ENCODE measurements around the gene GARIN5B.

Gene GARIN5B

DNA sequence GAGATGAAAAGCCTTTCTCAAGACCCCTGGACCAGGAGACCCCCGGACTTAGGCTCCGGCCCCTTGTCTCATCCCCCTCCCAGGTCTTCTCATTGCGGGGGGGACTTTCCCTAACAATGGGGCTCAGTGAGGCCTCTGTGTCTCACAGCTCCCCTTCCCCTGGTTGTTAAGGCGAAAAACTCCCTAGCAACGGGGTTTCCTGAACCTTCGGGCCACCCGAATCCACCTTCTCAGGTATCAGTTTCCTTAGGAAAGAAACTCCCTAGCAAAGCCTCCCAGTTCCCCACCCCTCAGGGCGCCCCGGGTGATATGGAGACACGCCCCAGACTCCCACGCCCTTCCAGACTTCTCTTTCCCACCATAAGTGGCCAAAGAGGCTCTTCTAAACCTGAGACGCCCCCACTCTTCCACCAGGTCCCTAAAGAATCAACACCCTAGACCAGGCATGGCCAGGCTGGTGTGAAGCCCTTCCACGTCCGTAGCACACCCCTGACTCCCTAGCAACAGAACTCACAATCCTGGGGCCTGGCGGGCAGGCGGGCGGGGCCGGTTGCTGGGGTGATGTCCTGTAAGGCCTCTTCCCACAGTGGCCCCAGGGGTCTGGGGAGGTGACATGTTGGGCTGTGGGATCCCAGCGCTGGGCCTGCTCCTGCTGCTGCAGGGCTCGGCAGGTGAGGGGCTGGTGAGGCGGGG, 13.3 kb upstream of the GARIN5B start, which contains the start of gene TMEM190:
TMEM190 (plus strand) TSS at position 586 of the 693 bp plus-strand sequence; CDS start at position 614, 28 bp downstream.
- Histone ChIP-seq H3K36me3 (no peaks in the 10 kb centered on the region), H3K4me2 (peak within 1 kb of the TSS in 5 of 11 experiments; percentile 2 to 47 (median 26); a peak in 5 of 22 replicates), H3K9me3 (replicated peaks in 1 of 11) (no peaks in the 10 kb centered on the region), H4K20me1 (peaks cover 0 to 15% (median 0%) of the 10 kb centered on the region in 11 experiments; a peak in 6 of 22 replicates), H3K27ac (no peak within 1 kb of the TSS), H3K27me3 (peaks cover 36 to 62% (median 55%) of the 10 kb centered on the region in 11 experiments), H3K4me1 (peaks cover 6 to 21% (median 15%) of the 10 kb centered on the region in 10 experiments; a peak in 18 of 20 replicates), H3K4me3 (no peak within 1 kb of the TSS), H3K9ac (no peak within 1 kb of the TSS)
- TF ChIP-seq Cebpa-rat (IDR thresholded peaks at IDR 0.05) = no peak

DNA sequence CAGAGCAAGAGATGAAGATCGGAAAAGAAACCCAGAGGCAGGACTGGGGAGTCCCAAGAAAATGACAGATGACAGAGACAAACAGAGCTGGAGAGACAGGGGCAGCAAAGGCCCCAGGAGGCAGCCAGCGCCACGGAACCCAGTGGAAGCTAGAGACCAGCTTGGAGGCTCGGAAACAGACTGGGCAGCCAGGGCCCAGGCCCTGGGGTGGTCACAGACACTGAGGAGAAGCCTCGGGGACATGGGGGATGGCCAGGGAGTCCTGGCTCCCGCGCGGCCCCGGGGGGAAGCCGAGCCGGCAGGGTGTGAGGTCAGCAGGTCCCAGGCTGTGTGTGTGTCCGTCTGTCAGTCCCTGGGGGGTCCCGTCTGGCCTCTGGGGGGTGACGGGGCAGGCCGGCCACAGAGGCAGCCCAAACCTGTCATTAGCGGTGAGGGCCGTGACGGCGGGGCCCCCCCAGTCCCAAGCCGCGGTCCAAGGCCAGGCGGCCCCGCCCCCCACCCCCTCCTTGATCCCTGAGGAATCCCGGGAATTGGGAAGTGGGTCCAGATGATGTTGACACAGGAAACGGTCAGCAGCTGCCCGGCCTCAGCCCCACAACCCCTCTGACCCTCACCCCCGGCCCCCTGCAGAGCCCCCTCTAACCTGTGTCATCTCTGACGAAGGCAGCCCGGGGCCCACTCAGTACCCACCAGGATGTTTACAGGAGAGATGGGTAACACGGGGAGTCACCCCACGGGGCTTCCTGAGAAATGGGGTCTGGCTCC, 11.1 kb upstream of the GARIN5B start:
- H4K20me1 ChIP-seq = peaks cover 0 to 22% (median under 1%) of the 10 kb centered on the region in 11 experiments; a peak in 9 of 22 replicates
- no peak overlapping the region for H3K27ac ChIP-seq
- TF ChIP-seq Cebpa-rat (IDR thresholded peaks at IDR 0.05) = no peak
- no peaks in the 10 kb centered on the region for H3K36me3 ChIP-seq
- no peak overlapping the region for H3K9ac ChIP-seq
- peaks cover 7 to 29% (median 21%) of the 10 kb centered on the region in 10 experiments; a peak in 18 of 20 replicates for H3K4me1 ChIP-seq
- H3K4me3 ChIP-seq = no peak overlapping the region
- peaks cover 57 to 84% (median 77%) of the 10 kb centered on the region in 11 experiments for H3K27me3 ChIP-seq
- H3K4me2 ChIP-seq = no peak overlapping the region
- H3K9me3 ChIP-seq (replicated peaks in 1 of 11) = no peaks in the 10 kb centered on the region

DNA sequence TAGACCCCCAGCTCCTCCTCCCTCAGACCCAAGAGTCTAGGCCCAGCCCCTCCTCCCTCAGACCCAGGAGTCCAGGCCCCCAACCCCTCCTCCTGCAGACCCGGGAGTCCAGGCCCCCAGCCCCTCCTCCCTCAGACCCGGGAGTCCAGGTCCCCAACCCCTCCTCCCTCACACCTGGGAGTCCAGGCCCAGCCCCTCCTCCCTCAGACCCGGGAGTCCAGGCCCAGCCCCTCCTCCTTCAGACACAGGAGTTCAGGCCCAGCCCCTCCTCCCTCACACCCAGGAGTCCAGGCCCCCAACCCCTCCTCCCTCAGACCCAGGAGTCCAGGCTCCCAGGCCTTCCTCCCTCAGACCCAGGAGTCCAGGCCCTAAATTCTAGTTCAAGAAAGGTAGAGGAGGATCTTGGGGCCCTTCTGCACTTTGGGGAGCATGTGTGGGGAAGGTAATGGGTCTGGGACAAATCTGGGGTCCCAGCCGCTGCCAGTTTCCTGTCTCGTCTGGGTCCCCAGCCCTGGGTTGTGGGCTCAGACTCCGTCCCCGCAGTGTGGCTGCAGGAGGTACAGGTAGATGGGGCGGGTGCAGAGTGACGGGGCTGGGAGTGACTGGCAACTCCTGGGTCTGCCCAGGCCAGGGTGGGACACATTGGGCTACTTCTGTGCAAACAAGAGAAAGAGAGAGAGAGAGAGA, 10.4 kb upstream of the GARIN5B start:
- H3K4me2 ChIP-seq = no peak overlapping the region; a peak in 1 of 22 replicates
- no peaks in the 10 kb centered on the region for H3K36me3 ChIP-seq
- no peak overlapping the region for H3K4me3 ChIP-seq
- peaks cover 65 to 91% (median 84%) of the 10 kb centered on the region in 11 experiments for H3K27me3 ChIP-seq
- TF ChIP-seq Cebpa-rat (IDR thresholded peaks at IDR 0.05) = no peak
- H3K27ac ChIP-seq = no peak overlapping the region
- H3K9me3 ChIP-seq (replicated peaks in 1 of 11) = no peaks in the 10 kb centered on the region
- H4K20me1 ChIP-seq = peaks cover 0 to 29% (median 7%) of the 10 kb centered on the region in 11 experiments; a peak in 11 of 22 replicates
- no peak overlapping the region for H3K9ac ChIP-seq
- H3K4me1 ChIP-seq = peaks cover 12 to 36% (median 26%) of the 10 kb centered on the region in 10 experiments; a peak in 18 of 20 replicates

DNA sequence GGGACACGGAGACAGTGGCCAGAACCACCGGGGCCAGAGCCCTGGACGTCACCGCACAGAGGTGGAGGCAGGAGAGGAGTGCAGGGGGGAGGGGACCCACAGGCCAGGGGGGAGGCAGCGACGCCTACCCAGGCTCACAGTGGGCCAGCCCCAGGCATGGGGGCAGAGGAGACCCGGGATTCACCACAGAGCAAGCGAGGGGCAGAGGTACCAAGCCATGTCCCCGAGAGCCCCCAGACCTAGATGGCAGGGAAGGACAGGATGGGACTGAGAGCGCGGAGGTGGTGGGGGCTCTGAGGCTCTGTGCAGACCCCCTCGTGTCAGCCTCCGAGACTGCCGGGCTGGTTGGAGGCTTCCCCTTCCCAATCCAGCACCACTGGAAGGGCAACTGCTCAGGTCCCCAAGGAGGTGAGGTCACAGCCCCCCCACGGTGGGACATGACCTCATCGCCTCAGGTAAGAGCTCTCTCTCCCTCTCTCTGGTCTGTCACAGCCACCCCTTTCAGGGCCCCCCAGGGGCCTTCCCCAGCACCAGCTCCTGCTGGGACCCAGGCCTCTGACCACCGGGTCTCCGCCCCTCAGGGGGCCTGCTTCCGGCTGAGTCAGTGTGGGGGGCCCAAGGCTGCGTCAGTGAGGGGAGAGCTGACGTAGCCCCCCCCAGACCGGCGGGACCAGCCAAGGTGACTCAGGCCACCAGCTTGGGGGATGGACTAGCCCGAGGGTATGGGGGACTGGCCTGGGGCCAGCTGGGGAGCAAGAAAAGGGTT, 9.4 kb upstream of the GARIN5B start:
- Histone ChIP-seq H3K4me3 (no peak overlapping the region), H3K36me3 (no peaks in the 10 kb centered on the region), H3K9ac (peak overlapping the region in 4 of 11 experiments; percentile 9 to 46 (median 24); a peak in 1 of 22 replicates), H3K4me2 (peak overlapping the region in 10 of 11 experiments; percentile 1 to 55 (median 43); a peak in 14 of 22 replicates), H3K9me3 (replicated peaks in 1 of 11) (no peaks in the 10 kb centered on the region), H3K27me3 (peaks cover 73 to 95% (median 88%) of the 10 kb centered on the region in 11 experiments), H3K4me1 (peaks cover 12 to 36% (median 25%) of the 10 kb centered on the region in 10 experiments; a peak in 18 of 20 replicates), H4K20me1 (peaks cover 0 to 27% (median 7%) of the 10 kb centered on the region in 11 experiments; a peak in 11 of 22 replicates), H3K27ac (no peak overlapping the region)
- TF ChIP-seq Cebpa-rat (IDR thresholded peaks at IDR 0.05) = no peak

DNA sequence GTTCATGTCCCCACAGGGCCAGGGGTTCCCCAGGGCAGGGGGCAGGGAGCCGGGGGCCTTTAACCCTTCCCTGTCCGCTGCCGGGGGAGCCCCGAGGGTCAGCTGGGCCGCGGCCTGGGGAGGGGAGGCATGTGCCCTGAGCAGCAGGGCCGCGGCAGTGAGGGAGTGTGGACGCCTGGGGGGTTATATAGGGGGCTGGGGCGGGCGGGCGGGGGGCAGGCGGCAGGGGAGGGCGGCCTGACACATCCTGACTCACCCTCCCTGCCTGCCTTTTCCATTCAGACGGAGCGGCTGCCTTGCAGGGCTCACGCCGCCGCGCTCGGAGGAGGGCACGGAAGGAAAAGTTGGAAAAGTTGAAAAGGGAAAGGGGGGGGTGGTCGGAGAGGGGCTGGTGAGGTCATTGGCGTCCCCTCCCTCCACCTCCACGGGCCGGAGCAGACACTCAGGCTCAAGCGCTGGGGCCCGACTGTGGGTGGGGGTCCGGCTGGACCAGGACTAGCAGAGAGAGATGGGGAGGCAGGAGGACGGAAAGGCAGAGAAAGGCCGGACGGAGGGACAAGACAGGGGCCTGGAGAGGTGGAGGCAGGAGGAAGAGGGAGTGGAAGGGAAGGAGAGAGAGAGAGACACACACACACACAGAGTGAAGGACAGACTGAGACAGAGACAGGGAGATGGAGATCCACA, 7.4 kb upstream of the GARIN5B start, which contains the start of gene IL11:
IL11 (minus strand) TSS at position 159 of the 684 bp plus-strand sequence; CDS start at position 6, 153 bp downstream.
- no peak within 1 kb of the TSS for H3K27ac ChIP-seq
- peaks cover 59 to 85% (median 79%) of the 10 kb centered on the region in 11 experiments for H3K27me3 ChIP-seq
- no peaks in the 10 kb centered on the region for H3K9me3 ChIP-seq (replicated peaks in 1 of 11)
- H3K9ac ChIP-seq = peak within 1 kb of the TSS in 9 of 11 experiments; percentile 38 to 67 (median 51); a peak in 12 of 22 replicates
- peaks cover 0 to 26% (median 7%) of the 10 kb centered on the region in 11 experiments; a peak in 9 of 22 replicates for H4K20me1 ChIP-seq
- TF ChIP-seq Cebpa-rat (IDR thresholded peaks at IDR 0.05) = no peak
- peak within 1 kb of the TSS; percentile 37 to 67 (median 51); a peak in 19 of 20 replicates for H3K4me3 ChIP-seq
- no peaks in the 10 kb centered on the region for H3K36me3 ChIP-seq
- peak within 1 kb of the TSS; percentile 78 to 89 (median 83) for H3K4me2 ChIP-seq
- peaks cover 12 to 22% (median 19%) of the 10 kb centered on the region in 10 experiments; a peak in 18 of 20 replicates for H3K4me1 ChIP-seq

DNA sequence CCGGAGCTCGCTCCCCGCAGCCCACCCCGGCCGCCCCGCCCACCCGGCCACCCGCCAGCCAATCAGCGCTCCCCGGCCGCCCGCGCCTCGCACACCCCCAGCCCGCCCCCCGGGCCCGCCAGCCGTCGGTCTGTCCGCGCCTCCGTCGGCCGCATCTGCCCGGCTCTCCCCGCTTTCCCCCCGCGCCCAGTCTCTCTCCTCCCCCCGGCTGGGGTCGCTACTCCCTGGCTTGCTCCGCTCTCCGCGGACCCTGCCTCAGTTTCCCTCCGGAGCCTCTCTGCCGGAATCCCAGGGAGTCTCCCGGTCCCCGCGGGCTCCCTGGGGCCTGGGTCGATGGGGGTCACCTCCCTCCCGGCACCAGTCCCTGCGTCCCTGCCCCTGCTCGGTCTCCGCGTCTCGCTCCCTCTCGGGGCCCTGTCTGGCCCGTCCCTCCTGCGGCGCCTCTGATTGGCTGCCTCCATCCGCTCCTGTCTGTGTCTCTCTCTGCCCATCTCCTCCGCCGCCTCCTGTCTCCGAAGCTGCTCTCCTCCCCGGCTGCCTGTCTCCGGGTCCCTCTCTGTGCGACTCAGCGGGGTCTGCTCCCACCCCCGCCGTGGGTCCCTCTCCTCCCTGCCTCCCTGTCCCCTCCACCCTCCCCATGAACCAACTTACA, 6.7 kb upstream of the GARIN5B start:
- no peaks in the 10 kb centered on the region for H3K36me3 ChIP-seq
- H3K27ac ChIP-seq = no peak overlapping the region
- H3K9me3 ChIP-seq (replicated peaks in 1 of 11) = no peaks in the 10 kb centered on the region
- TF ChIP-seq Cebpa-rat (IDR thresholded peaks at IDR 0.05) = no peak
- peak overlapping the region; percentile 28 to 67 (median 49); a peak in 15 of 20 replicates for H3K4me3 ChIP-seq
- peaks cover 56 to 82% (median 76%) of the 10 kb centered on the region in 11 experiments for H3K27me3 ChIP-seq
- H3K4me1 ChIP-seq = peaks cover 12 to 22% (median 19%) of the 10 kb centered on the region in 10 experiments; a peak in 18 of 20 replicates
- peak overlapping the region; percentile 75 to 89 (median 82) for H3K4me2 ChIP-seq
- peak overlapping the region in 3 of 11 experiments; percentile 38 to 54 (median 50); a peak in 4 of 22 replicates for H3K9ac ChIP-seq
- H4K20me1 ChIP-seq = peaks cover 0 to 26% (median 7%) of the 10 kb centered on the region in 11 experiments; a peak in 9 of 22 replicates
